Measurements from ENCODE around the gene C19orf47. TPM values are rescaled to one million over a fixed set of nuclear protein-coding genes. Genes with fewer than 3 reads are reported as not detected.

The C19orf47 gene
- total RNA-seq = 10 to 100 TPM; 14.8 to 34.9 (median 16.3) TPM

DNA sequence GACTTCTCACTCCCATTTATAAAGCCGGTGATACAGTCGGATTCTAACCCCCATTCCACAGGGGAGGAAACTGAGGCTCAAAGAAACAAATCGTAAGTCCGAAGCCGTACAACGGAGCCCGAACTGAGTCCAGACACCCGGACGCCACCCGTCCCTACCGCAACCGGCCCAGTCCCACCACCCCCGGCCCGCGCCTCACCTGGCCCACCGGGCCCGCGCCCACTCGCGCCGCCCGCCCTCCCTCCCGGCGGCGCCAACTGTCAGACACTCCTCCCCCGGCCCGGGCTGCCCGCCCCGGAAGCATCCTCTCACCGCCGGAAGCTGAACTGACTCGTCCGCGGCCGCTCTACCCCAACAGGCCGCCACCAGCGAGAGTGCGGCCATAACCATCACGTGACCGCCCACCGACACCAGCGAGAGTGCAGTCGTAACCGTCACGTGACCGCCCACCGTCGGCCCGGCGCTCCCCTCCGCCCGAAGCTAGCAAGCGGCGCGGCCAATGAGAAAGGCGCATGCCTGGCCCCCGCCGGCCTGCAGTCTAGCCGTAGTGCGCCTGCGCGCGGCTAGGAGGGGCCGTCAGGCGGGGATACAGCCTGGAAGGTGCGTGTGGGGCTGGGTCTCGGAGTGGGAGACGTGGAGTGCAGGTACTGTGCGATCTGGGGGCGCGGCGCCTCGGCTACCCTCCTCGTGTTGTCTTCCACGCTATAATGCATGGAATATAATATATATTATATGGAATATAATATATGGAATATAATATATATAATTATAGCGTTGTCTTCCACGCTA lies at the start of gene C19orf47, which contains the start of gene PLD3:
TSS of gene C19orf47 (minus strand) at position 273 of the 789 bp plus-strand sequence. CDS start 6,540 bp downstream, outside the sequence.
TSS of gene PLD3 (plus strand) at position 571 of the 789 bp plus-strand sequence. CDS start 17,789 bp downstream, outside the sequence.
- peak within 1 kb of the TSS; percentile 80 for H3K27ac ChIP-seq
- TF ChIP-seq EP300 (IDR thresholded peaks at IDR 0.05) (no peak), POLR2A (IDR thresholded peaks at IDR 0.05) (peak; percentile 52 to 64), POLR2AphosphoS5 (IDR thresholded peaks at IDR 0.05) (peak in 1 of 3 donors; percentile 95)
- TF ChIP-seq, protein P1, sequence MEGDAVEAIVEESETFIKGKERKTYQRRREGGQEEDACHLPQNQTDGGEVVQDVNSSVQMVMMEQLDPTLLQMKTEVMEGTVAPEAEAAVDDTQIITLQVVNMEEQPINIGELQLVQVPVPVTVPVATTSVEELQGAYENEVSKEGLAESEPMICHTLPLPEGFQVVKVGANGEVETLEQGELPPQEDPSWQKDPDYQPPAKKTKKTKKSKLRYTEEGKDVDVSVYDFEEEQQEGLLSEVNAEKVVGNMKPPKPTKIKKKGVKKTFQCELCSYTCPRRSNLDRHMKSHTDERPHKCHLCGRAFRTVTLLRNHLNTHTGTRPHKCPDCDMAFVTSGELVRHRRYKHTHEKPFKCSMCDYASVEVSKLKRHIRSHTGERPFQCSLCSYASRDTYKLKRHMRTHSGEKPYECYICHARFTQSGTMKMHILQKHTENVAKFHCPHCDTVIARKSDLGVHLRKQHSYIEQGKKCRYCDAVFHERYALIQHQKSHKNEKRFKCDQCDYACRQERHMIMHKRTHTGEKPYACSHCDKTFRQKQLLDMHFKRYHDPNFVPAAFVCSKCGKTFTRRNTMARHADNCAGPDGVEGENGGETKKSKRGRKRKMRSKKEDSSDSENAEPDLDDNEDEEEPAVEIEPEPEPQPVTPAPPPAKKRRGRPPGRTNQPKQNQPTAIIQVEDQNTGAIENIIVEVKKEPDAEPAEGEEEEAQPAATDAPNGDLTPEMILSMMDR (IDR thresholded peaks at IDR 0.05) = no peak
- H3K36me3 ChIP-seq = no peaks in the 10 kb centered on the region
- WGBS = under 1% methylated on average over 27 of the region's 77 CpGs
- DNase-seq (ENCODE audit: low spot score in 2 of 2) = peak; percentile 100
- peak within 1 kb of the TSS; percentile 67 for H3K4me3 ChIP-seq
- H3K9me3 ChIP-seq = no peaks in the 10 kb centered on the region
- no peaks in the 10 kb centered on the region for H3K27me3 ChIP-seq
- H3K4me1 ChIP-seq = peaks cover 24% of the 10 kb centered on the region

- H3K9me3 ChIP-seq = no peaks in the 10 kb centered on the region
Observed at GRCh38 chr19:40397568-40397906, 49.3 kb upstream of the C19orf47 start.

DNA sequence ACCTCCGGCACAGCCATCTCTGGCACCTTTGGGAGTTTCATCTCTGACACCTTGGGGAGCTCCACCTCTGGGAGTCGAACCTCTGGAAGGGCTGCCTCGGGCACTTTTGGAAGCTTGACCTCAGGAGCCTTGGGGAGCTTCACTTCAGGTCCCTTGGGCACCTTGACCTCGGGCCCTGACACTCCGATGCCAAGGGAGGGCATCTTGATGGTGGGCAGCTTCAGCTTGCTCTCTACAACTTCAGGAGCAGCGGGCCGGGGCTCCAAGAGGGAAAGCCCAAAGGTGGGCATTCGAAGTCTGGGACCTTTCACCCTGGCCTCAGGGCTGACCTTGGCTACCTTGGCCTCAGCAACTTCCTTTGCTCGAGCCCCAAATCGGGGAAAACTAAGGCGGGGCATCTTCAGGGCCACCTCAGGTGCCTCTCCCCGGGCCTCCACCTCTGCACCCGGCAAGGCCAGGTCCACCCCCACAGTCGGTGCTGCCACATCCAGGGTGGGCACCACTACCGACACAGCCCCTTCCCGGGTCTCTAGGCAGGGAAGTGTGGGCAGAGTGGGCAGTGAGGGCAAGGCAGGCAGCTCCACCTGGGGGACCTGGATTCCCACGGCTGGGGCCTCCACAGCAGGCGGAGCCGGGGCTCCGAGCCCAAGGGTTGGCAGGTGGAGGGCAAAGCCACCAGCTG lies 48.8 kb upstream of the C19orf47 start:
- 90% methylated on average over 7 of the region's 20 CpGs for WGBS
- no peaks in the 10 kb centered on the region for H3K9me3 ChIP-seq
- DNase-seq (ENCODE audit: low spot score in 2 of 2) = no peak

More at GRCh38 chr19:40397568-40397906, 49.3 kb upstream of the C19orf47 start:
- Histone ChIP-seq H3K27ac (no peak overlapping the region), H3K4me1 (peaks cover 20% of the 10 kb centered on the region), H3K27me3 (no peaks in the 10 kb centered on the region), H3K36me3 (no peaks in the 10 kb centered on the region), H3K4me3 (no peak overlapping the region)
- DNase-seq (ENCODE audit: low spot score in 2 of 2) = no peak
- 95% methylated on average over 15 of the region's 22 CpGs for WGBS
- no peak for TF ChIP-seq EP300 (IDR thresholded peaks at IDR 0.05)
- TF ChIP-seq, protein P1 (IDR thresholded peaks at IDR 0.05) = no peak
- TF ChIP-seq POLR2A (IDR thresholded peaks at IDR 0.05) = no peak
- TF ChIP-seq POLR2AphosphoS5 (IDR thresholded peaks at IDR 0.05) = no peak

GRCh38 chr19:40395956-40396355 lies 47.8 kb upstream of the C19orf47 start:
- no peaks in the 10 kb centered on the region for H3K27me3 ChIP-seq
- WGBS = 84% methylated on average over 9 of the region's 14 CpGs
- no peaks in the 10 kb centered on the region for H3K9me3 ChIP-seq
- no peaks in the 10 kb centered on the region for H3K36me3 ChIP-seq
- H3K4me1 ChIP-seq = peaks cover 21% of the 10 kb centered on the region
- no peak overlapping the region for H3K27ac ChIP-seq
- H3K4me3 ChIP-seq = no peak overlapping the region
- TF ChIP-seq, protein P1 (IDR thresholded peaks at IDR 0.05) = no peak
- TF ChIP-seq POLR2A (IDR thresholded peaks at IDR 0.05) (no peak), POLR2AphosphoS5 (IDR thresholded peaks at IDR 0.05) (no peak), EP300 (IDR thresholded peaks at IDR 0.05) (no peak)
- no peak for DNase-seq (ENCODE audit: low spot score in 2 of 2)

More for the DNA sequence above, 48.8 kb upstream of the C19orf47 start:
- Histone ChIP-seq H3K27me3 (no peaks in the 10 kb centered on the region), H3K36me3 (no peaks in the 10 kb centered on the region), H3K27ac (no peak overlapping the region), H3K4me3 (no peak overlapping the region), H3K4me1 (peaks cover 21% of the 10 kb centered on the region)
- TF ChIP-seq, protein P1 (IDR thresholded peaks at IDR 0.05) = no peak
- TF ChIP-seq EP300 (IDR thresholded peaks at IDR 0.05) (no peak), POLR2AphosphoS5 (IDR thresholded peaks at IDR 0.05) (no peak), POLR2A (IDR thresholded peaks at IDR 0.05) (no peak)

GRCh38 chr19:40394816-40395210 lies 46.6 kb upstream of the C19orf47 start:
- no peak overlapping the region for H3K4me3 ChIP-seq
- no peaks in the 10 kb centered on the region for H3K9me3 ChIP-seq
- DNase-seq (ENCODE audit: low spot score in 2 of 2) = no peak
- H3K27me3 ChIP-seq = no peaks in the 10 kb centered on the region
- no peaks in the 10 kb centered on the region for H3K36me3 ChIP-seq
- WGBS = 79% methylated on average over 13 of the region's 13 CpGs
- peaks cover 18% of the 10 kb centered on the region for H3K4me1 ChIP-seq
- TF ChIP-seq EP300 (IDR thresholded peaks at IDR 0.05) (no peak), POLR2AphosphoS5 (IDR thresholded peaks at IDR 0.05) (no peak)
- TF ChIP-seq, protein P1 (IDR thresholded peaks at IDR 0.05) = no peak
- H3K27ac ChIP-seq = no peak overlapping the region

Data from suprapubic skin (tissue), 4 donors.